ENCODE results near the gene ASXL3. TPM values are rescaled to one million over a fixed set of nuclear protein-coding genes. Genes with fewer than 3 reads are reported as not detected.

Gene ASXL3
- polyA plus RNA-seq, 1 donor from 2014 or later = 15.2 TPM

DNA sequence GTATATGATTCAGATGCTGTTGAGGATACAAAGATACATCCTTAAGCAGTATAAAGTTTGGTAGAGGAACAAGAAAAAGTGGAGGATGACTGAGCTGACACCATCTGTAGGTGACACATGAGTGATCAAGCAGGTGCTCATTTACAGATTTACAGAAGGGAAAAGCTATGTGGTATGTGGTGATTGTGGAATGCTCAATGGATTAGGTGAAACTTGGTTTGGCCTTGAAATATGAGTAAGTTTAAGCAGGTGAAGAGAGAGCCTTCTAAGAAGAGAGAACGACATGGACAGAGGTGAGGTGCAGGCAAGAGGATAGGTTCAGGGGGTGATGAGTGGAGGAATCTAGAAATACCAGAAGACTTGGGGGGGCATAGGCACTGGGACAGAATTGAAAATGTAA is 5.9 kb downstream of the ASXL3 start:
- no peak overlapping the region for H3K4me2 ChIP-seq (ENCODE audit: low read length)
- H3K27ac ChIP-seq (ENCODE audit: low read length) = no peak overlapping the region
- H3K4me3 ChIP-seq (ENCODE audit: low read length) = no peak overlapping the region
- no peak overlapping the region for H3K9ac ChIP-seq (ENCODE audit: low read length)
- TF ChIP-seq MXI1 (conservative IDR thresholded peaks at IDR 0.05; ENCODE audit: poor library complexity, severe bottlenecking) (no peak), RAD21 (conservative IDR thresholded peaks at IDR 0.05) (no peak), POLR2AphosphoS5 (IDR thresholded peaks at IDR 0.05) (no peak), CTCF (IDR thresholded peaks at IDR 0.05; ENCODE audit: poor library complexity, severe bottlenecking) (no peak), EP300 (conservative IDR thresholded peaks at IDR 0.05; ENCODE audit: poor library complexity, severe bottlenecking) (no peak), REST (IDR thresholded peaks at IDR 0.05; ENCODE audit: borderline replicate concordance) (no peak), SMC3 (conservative IDR thresholded peaks at IDR 0.05; ENCODE audit: poor library complexity) (no peak), EZH2 (IDR thresholded peaks at IDR 0.05; ENCODE audit: borderline replicate concordance, insufficient read depth, low read length, poor library complexity, severe bottlenecking) (no peak), TAF1 (IDR thresholded peaks at IDR 0.05; ENCODE audit: low read depth) (no peak)
- peaks cover 96% of the 10 kb centered on the region for H3K79me2 ChIP-seq (replicated peaks; ENCODE audit: insufficient read depth, low read length)
- no peaks in the 10 kb centered on the region for H3K27me3 ChIP-seq (ENCODE audit: insufficient read depth, low read depth, low read length)
- H2AFZ ChIP-seq (ENCODE audit: low read depth, low read length) = no peak overlapping the region
- no peaks in the 10 kb centered on the region for H3K9me2 ChIP-seq (ENCODE audit: insufficient read depth, low read length)
- H3K9me3 ChIP-seq (ENCODE audit: low read length) = no peaks in the 10 kb centered on the region
- H3F3A ChIP-seq (ENCODE audit: insufficient read depth, low read length, poor library complexity, severe bottlenecking) = no peaks in the 10 kb centered on the region
- no peaks in the 10 kb centered on the region for H4K20me1 ChIP-seq (ENCODE audit: insufficient read depth)
- no peaks in the 10 kb centered on the region for H3K36me3 ChIP-seq (ENCODE audit: insufficient read depth, low read length)

- Histone ChIP-seq H3K27me3 (ENCODE audit: insufficient read depth, low read depth, low read length) (no peaks in the 10 kb centered on the region), H2AFZ (ENCODE audit: low read depth, low read length) (no peak overlapping the region), H3K79me2 (replicated peaks; ENCODE audit: insufficient read depth, low read length) (peaks cover 96% of the 10 kb centered on the region), H3F3A (ENCODE audit: insufficient read depth, low read length, poor library complexity, severe bottlenecking) (no peaks in the 10 kb centered on the region), H3K9ac (ENCODE audit: low read length) (no peak overlapping the region), H3K9me2 (ENCODE audit: insufficient read depth, low read length) (no peaks in the 10 kb centered on the region), H3K4me3 (ENCODE audit: low read length) (no peak overlapping the region), H4K20me1 (ENCODE audit: insufficient read depth) (no peaks in the 10 kb centered on the region), H3K27ac (ENCODE audit: low read length) (no peak overlapping the region), H3K36me3 (ENCODE audit: insufficient read depth, low read length) (no peaks in the 10 kb centered on the region), H3K4me2 (ENCODE audit: low read length) (no peak overlapping the region), H3K9me3 (ENCODE audit: low read length) (no peaks in the 10 kb centered on the region)
- TF ChIP-seq RAD21 (conservative IDR thresholded peaks at IDR 0.05) = no peak
Observed at GRCh38 chr18:33584548-33585430, 6.8 kb downstream of the ASXL3 start.

Measured in neural cell (in vitro differentiated cells).